GM12865 (cell line): ENCODE results near the gene APPL1.
A peak's percentile ranks its signal among the peaks of the same experiment; 100 is the strongest.
"Not testable (repeated sequence)": the region's sequence is repeated elsewhere in the genome, so short reads cannot be mapped to it uniquely, and the experiment has no call there.

Experiments used
- DNase-seq: peaks from one replicate; pipeline ENCODE4 v3.0.0; 2010; ENCODE audit warnings: low read depth
- H3K4me3 ChIP-seq: 2 replicates; pipeline ENCODE4 v1.5.1; 2011; ENCODE audit warnings: mild to moderate bottlenecking, low read depth, low read length, control low read depth
- TF ChIP-seq, protein P1 (sequence below): IDR thresholded peaks from 2 replicates; pipeline ENCODE4 v1.5.1; 2011; ENCODE audit warnings: low read length, control low read depth, low read depth, inconsistent platforms; ENCODE audit not compliant: insufficient read depth; ENCODE audit errors: missing control alignments

Gene APPL1

DNA sequence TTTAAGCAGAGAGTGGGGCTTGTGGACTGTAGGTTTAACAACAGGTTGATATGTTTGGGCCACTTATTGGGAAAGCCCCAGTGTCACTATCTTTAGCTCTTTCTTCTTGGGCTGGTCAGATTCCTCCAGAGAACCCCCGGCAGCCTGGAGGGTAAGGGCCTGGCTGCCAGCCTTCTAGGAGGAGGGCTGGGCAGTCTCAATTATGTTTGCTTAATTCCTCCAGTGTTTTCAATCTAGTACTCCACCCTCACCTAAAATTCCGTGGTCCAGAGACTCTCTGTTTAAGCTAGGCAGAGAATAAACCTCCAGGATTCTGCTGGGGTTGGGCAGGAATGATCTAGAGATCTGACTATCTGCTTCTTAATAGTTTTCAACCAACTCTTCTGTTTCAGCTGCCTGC, 59.7 kb downstream of the APPL1 start:
- no peak overlapping the region for H3K4me3 ChIP-seq
- TF ChIP-seq, protein P1, sequence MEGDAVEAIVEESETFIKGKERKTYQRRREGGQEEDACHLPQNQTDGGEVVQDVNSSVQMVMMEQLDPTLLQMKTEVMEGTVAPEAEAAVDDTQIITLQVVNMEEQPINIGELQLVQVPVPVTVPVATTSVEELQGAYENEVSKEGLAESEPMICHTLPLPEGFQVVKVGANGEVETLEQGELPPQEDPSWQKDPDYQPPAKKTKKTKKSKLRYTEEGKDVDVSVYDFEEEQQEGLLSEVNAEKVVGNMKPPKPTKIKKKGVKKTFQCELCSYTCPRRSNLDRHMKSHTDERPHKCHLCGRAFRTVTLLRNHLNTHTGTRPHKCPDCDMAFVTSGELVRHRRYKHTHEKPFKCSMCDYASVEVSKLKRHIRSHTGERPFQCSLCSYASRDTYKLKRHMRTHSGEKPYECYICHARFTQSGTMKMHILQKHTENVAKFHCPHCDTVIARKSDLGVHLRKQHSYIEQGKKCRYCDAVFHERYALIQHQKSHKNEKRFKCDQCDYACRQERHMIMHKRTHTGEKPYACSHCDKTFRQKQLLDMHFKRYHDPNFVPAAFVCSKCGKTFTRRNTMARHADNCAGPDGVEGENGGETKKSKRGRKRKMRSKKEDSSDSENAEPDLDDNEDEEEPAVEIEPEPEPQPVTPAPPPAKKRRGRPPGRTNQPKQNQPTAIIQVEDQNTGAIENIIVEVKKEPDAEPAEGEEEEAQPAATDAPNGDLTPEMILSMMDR = no peak
- DNase-seq = no peak

DNA sequence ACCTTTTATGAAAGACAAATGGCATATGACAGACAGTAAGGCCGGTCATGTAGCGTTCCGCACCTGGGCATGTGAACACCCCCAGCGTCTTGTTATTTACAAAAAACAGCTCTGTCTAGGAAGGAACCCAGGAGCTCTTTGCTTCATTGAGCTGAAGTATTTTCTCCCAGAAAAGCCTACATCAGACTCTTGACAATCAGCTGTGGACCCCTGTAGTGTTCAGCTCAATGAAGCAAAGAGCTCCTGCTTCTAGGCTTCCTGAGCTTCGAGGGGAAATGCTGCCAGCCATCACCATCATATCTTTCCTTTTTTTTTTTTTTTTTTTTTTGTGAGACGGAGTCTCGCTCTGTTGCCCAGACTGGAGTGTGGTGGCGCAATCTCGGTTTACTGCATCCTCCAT, 60.9 kb downstream of the APPL1 start:
- no peak for DNase-seq
- no peak overlapping the region for H3K4me3 ChIP-seq
- TF ChIP-seq, protein P1 = no peak

DNA sequence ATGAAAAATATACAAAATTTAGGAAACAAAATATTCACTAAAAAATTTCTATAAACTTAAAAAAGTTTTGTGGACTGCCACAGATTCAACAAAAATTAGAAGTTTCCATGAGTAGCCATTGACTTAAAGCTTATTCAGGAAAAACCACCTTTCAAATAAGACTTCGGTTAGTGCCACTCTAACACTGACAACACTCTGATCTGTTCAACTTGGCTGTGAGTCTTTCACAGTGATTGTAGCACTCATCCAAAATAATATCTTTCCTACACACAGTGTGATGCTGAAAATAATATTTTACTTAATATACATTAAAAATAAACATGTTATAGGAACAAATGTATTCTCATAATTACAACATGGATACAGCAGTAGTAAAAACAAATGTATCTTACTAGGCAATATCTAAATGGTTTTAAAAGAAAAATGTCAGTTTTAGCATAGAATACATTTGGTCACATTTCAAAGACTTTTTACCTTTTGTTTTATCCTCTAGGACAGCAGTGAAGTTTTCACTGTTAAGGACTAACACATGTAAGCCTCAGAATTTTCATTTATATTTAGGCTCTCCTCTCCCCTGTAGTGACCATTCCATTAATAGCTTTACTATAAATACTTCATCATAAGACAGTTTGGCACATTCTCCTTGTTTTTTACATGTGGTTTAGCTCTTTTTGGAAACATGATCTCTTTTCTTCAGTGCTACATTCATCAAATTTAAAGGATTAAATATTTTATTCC, 64.8 kb downstream of the APPL1 start, which contains the start of gene ASB14:
ASB14 (minus strand) TSS at position 527 of the 738 bp plus-strand sequence. CDS start 652 bp downstream, outside the sequence.
- no peak within 1 kb of the TSS for H3K4me3 ChIP-seq
- TF ChIP-seq, protein P1 = no peak
- DNase-seq = no peak

GRCh38 chr3:57292897-57293526, 65.5 kb downstream of the APPL1 start:
- H3K4me3 ChIP-seq = no peak overlapping the region
- DNase-seq = no peak
- TF ChIP-seq, protein P1 = no peak

- H3K4me3 ChIP-seq = no peak overlapping the region
- DNase-seq = peak; percentile 1
- TF ChIP-seq, protein P1 = no peak
Observed at GRCh38 chr3:57298041-57298440, 70.5 kb downstream of the APPL1 start.

GRCh38 chr3:57303520-57303919, 76.0 kb downstream of the APPL1 start:
- not testable (repeated sequence) for DNase-seq, H3K4me3 ChIP-seq

- no peak for DNase-seq
- H3K4me3 ChIP-seq = no peak overlapping the region
- TF ChIP-seq, protein P1 = no peak
Observed at GRCh38 chr3:57309769-57310360, 82.3 kb downstream of the APPL1 start.
